Stimulated activated CD4-positive, alpha-beta T cell treated with anti-CD3 and anti-CD28 coated beads, Interleukin-4, amount 100 ng/mL, for 48 hours (primary cell): Measurements from ENCODE around the gene NAALADL1.

Experiments
- DNase-seq, 2 donors: peaks; one replicate each; pipeline ENCODE4 v3.0.0-alpha.2; 2020; ENCODE audit warnings: low read depth in 2 of 2

NAALADL1 gene, protein sequence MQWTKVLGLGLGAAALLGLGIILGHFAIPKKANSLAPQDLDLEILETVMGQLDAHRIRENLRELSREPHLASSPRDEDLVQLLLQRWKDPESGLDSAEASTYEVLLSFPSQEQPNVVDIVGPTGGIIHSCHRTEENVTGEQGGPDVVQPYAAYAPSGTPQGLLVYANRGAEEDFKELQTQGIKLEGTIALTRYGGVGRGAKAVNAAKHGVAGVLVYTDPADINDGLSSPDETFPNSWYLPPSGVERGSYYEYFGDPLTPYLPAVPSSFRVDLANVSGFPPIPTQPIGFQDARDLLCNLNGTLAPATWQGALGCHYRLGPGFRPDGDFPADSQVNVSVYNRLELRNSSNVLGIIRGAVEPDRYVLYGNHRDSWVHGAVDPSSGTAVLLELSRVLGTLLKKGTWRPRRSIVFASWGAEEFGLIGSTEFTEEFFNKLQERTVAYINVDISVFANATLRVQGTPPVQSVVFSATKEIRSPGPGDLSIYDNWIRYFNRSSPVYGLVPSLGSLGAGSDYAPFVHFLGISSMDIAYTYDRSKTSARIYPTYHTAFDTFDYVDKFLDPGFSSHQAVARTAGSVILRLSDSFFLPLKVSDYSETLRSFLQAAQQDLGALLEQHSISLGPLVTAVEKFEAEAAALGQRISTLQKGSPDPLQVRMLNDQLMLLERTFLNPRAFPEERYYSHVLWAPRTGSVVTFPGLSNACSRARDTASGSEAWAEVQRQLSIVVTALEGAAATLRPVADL

DNA sequence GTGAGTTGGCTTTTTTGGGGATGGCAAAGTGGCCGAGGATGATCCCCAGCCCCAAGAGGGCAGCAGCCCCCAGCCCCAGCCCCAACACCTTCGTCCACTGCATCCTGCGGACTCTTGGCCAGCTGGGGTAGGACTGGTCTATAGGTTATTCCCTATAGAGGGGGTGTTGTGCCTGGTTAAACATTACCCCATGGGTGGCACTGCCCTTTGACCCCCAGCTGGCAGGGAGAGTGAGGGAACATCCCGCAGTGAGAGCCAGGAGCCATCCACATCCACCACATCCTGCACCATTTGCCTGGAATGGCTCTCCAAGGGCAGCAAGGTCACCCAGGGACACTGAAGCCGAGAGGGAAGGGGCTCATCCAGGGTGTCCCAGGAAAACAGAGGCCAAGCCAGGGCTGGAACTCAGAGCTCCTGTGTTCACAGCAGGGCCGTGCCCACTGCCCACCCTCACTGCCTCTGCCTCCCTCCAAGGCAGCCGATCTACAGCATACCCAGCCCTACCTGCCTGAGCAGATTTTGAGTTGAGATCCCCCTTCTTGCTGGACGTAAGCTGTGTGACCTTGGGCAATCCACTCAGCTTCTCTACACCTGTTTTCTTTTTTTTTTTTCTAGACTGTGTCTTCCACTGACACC, at the start of gene NAALADL1:
TSS of gene NAALADL1 (minus strand) at position 135 of the 636 bp plus-strand sequence. CDS start at position 103, 32 bp downstream.
- DNase-seq: no peak

GRCh38 chr11:65107751-65108468, 49.6 kb upstream of the NAALADL1 start:
- no peak for DNase-seq

DNA sequence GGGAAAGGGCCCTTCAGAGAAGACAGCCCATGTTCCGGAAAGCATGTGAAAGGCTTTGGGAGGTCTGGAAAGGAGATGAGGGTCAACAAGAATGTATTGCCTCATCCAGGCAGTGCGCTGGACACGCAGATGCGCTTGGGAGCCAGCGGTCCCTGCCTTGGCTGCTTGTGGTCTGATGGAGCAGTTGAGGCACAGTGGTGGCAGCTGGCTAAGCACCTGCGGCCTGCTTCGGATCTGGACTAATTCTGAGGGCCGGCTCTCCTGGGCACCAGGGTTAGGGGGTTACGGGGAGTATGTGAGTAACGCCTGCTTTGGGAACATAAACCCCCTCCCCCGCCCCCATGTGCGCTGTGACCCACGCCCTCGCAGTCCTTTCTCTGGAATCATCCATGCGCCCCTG, 48.7 kb upstream of the NAALADL1 start:
- no peak for DNase-seq

DNA sequence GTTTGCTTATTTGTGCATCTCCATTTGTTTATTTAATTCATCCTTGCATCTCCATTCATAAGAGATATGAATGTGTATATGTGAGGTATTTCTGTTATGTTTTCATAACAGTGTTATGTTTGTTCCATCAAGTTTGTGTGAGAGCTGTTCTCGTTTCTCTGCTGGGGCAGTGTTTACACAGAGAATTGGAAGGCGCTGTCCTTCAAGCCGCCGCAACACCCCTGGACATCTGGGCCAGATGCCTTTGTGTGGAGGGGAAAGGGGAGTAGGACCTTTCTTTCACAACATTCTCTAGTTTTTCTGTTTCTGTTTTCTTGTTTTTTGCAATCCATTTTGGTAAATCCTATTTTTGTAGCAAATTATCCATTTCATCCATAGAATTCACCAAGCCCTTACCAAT, 46.3 kb upstream of the NAALADL1 start:
- DNase-seq: no peak

- no peak for DNase-seq
These were observed 45.1 kb upstream of the NAALADL1 start for GRCh38 chr11:65103476-65103875.

- no peak for DNase-seq
These were observed 44.1 kb upstream of the NAALADL1 start for GRCh38 chr11:65102142-65103095.

DNA sequence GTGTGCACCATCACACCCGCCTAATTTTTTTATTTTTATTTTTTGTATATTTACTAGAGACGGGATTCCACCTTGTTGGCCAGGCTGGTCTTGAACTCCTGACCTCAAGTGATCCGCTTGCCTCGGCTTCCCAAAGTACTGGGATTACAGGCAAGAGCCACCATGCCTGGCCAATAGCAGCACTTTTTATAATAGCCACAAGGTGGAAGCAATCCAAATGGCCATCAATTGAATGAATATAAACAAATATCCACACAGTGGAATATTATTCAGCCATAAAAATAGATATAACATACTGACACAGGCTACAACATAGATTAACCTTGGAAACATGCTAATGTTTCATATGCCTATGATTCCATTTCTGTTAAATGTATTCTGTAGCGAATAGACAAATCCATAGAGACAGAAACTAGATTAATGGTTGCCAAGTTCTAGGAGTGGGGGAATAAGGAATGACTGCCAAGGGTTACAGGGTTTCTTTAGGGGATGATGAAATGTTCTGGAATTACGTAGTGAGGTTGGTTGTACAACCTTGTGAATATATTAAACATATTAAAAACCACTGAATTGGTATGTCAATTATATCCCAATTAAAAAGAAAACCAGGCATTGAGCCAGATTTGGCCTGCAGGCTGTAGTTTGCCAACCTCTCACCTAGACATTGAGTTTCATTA, 42.5 kb upstream of the NAALADL1 start:
- no peak for DNase-seq

DNA sequence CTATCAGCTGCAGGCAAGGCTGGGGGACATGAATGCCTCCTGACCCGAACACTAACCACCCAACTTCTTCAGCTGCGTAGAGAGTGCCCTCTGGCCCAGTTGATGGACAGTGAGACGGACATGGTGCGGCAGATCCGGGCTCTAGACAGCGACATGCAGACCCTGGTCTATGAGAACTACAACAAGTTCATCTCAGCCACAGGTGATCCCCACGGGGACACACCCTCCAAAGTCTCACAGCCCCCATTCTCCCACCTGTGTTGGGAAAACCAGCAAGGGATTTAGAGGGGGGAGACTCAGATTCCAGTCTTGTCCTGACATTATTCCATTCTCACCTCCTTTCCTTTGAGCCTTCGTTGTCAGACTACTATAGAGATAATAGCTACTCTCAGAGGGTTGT, 38.6 kb upstream of the NAALADL1 start:
- DNase-seq: no peak

- peak; percentile 77 to 78 for DNase-seq
These were observed 37.8 kb upstream of the NAALADL1 start, which contains the start of gene VPS51 for GRCh38 chr11:65095974-65096806. TSS of gene VPS51 (plus strand) at chr11:65096214. CDS start at chr11:65096251, 37 bp downstream.

DNA sequence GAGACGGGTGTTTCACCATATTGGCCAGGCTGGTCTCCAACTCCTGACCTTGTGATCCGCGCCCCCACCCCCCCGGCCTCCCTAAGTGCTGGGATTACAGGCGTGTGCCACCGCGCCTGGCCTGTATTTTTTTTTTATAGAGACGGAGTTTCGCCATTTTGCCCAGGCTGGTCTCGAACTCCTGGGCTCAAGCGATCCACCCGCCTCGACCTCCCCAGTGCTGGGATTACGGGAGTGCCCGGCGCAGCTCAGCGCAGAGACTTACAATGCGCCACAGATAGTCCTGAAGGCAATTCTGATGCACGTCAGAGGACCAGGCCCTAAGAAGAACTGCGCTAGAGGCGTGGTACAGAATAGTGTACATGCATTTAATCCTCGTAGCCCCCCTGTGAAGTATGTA, 37.1 kb upstream of the NAALADL1 start:
- DNase-seq: no peak

DNA sequence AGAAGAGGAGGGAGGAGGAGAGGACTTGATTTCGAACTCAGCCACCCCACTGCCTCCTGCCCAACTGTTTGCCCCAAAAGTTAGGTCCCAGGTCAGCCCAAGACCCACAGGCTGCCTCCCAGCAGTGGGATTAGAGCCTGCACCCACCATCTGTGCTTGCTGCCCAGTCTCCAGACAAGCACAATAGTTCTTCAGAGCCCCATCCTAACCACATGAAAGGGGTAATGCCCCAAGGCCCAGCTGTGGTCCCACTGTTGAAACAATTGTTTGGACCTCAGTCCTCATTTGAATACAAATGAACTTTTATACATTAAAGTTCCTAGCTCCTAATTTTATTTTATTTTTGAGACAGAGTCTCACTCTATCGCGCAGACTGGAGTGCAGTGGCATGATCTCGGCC, 32.3 kb upstream of the NAALADL1 start:
- no peak for DNase-seq

DNA sequence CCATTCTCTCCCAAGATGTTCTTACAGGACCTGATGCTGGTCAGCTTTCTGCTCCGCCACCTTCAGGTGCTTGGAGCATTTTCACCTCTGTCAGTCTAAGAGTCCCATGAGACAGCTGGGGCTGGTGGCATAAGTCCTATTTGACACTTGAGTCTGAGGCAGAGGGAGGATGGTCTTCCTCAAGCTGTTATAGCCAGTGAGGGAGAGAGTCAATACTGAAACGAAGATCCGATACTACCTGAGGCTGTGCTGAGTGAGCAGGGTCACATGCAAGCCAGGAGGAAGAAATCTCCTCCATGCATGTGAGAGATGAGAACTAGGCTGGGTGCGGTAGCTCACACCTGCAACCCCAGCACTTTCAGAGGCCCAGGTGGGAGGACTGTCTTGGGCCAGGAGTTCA, 31.3 kb upstream of the NAALADL1 start:
- no peak for DNase-seq

- no peak for DNase-seq
These were observed 29.5 kb upstream of the NAALADL1 start for GRCh38 chr11:65087827-65088226.

GRCh38 chr11:65087216-65087615, 28.9 kb upstream of the NAALADL1 start:
- no peak for DNase-seq

DNA sequence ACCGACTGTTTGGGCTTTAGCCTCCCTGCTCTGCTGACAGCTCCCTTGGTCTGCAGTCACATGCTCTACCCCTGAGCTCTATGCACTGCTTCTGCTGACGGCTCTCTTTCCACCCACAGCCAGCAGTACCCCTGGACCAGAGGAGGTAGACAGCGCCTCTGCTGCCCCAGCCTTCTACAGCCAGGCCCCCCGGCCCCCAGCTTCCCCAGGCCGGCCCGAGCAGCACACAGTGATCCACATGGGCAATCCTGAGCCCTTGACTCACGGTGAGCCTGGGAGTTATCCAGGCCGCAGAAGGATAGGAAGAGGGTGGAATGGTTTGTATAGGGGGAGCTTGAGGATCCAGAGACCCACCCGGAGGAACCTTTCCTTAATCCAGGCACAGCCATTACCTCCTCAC, 28.5 kb upstream of the NAALADL1 start:
- DNase-seq: no peak

DNA sequence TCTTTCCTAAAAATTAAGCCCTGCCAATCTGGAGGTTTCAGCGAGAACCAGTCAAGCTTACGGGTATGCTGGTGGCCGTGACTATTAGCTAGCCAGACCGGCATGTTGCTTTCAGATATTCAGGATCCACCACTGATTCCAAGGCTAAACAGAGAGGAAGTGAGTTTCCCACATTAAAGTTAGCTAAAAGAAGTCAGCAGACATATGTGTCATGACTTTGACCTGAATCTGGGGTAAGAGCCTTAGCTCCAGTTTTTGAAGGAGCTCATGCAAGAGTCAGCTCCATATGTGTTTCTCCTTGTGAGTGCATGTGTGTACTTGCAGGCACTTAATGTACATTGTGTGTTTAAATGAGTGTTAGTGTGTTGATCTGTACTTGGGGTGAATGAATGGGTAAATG, 27.1 kb upstream of the NAALADL1 start:
- DNase-seq: no peak

DNA sequence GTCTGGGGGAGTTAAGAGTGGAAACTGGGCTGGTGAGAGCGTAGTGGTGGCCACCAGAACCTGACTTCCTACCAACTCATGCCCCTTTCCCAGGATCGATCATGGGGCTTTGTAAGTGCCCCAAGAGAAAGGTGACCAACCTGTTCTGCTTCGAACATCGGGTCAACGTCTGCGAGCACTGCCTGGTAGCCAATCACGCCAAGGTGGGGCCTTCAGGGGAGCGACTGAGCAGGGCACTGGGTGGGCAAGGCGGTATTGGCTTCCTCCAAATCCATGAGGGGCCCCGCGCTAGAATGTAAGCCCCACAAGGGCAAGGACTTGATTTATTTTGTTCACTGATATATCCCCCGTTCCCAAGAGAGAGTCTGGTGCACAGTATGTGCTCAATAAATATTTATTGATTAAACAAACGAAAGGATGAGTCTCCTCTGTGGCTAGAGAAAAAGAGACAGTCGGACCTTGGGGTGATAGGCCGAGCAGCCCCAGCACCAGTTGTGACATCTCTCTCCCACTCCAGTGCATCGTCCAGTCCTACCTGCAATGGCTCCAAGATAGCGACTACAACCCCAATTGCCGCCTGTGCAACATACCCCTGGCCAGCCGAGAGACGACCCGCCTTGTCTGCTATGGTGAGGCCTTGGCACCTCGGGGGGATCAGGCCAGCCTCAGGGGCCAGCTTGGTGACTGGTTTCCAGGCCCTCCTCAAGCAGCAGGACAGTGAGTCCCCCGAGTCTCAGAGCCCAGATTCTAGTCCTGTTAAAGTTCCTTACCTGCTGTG, 26.4 kb upstream of the NAALADL1 start:
- no peak for DNase-seq

- peak; percentile 94 for DNase-seq
These were observed 25.7 kb upstream of the NAALADL1 start, which contains the start of the genes CDCA5 and ZFPL1 for GRCh38 chr11:65083834-65084597. TSS of gene CDCA5 (minus strand) at chr11:65084040. CDS start at chr11:65083978, 62 bp downstream. TSS of gene ZFPL1 (plus strand) at chr11:65084222. CDS start at chr11:65084699, 477 bp downstream.
